GM19324 (cell line): ENCODE data around the gene PTPN4.

ENCODE experiments used
- ATAC-seq: cut with Tn5 transposase; IDR thresholded peaks from one replicate; pipeline ENCODE4 v1.9.1; 2021; ENCODE audit warnings: mild to moderate bottlenecking, moderate library complexity; ENCODE audit not compliant: unreplicated experiment, low FRiP score

Gene PTPN4

GRCh38 chr2:119849838-119850565 is 90.3 kb downstream of the PTPN4 start:
- no peak for ATAC-seq

GRCh38 chr2:119852214-119852613 is 92.5 kb downstream of the PTPN4 start:
- ATAC-seq: no peak

- no peak for ATAC-seq
Observed at GRCh38 chr2:119853777-119854399, 94.2 kb downstream of the PTPN4 start.

GRCh38 chr2:119856469-119856901 is 96.8 kb downstream of the PTPN4 start:
- no peak for ATAC-seq

GRCh38 chr2:119857742-119858141 is 98.0 kb downstream of the PTPN4 start:
- ATAC-seq: no peak

GRCh38 chr2:119859528-119859927 is 99.8 kb downstream of the PTPN4 start:
- no peak for ATAC-seq

GRCh38 chr2:119860924-119861323 is 101.2 kb downstream of the PTPN4 start:
- no peak for ATAC-seq

- peak; percentile 83 for ATAC-seq
Observed at GRCh38 chr2:119862127-119862889, 102.6 kb downstream of the PTPN4 start.

- no peak for ATAC-seq
Observed at GRCh38 chr2:119864318-119864717, 104.6 kb downstream of the PTPN4 start.

- no peak for ATAC-seq
Observed at GRCh38 chr2:119871725-119872124, 112.0 kb downstream of the PTPN4 start.

GRCh38 chr2:119873350-119874315 is 113.9 kb downstream of the PTPN4 start:
- ATAC-seq: no peak

GRCh38 chr2:119879502-119879901 is 119.8 kb downstream of the PTPN4 start:
- ATAC-seq: no peak

GRCh38 chr2:119888680-119889079 is 129.0 kb downstream of the PTPN4 start:
- ATAC-seq: no peak

GRCh38 chr2:119897736-119898395 is 138.1 kb downstream of the PTPN4 start:
- ATAC-seq: no peak

GRCh38 chr2:119901013-119901412 is 141.3 kb downstream of the PTPN4 start:
- ATAC-seq: no peak

GRCh38 chr2:119910566-119910965 is 150.8 kb downstream of the PTPN4 start:
- ATAC-seq: no peak

GRCh38 chr2:119914266-119914665 is 154.5 kb downstream of the PTPN4 start:
- ATAC-seq: no peak

- ATAC-seq: no peak
Observed at GRCh38 chr2:119921825-119922224, 162.1 kb downstream of the PTPN4 start.

GRCh38 chr2:119922699-119923098 is 163.0 kb downstream of the PTPN4 start:
- no peak for ATAC-seq

- ATAC-seq: no peak
Observed at GRCh38 chr2:119929537-119929936, 169.8 kb downstream of the PTPN4 start.
